ENCODE results near the gene EVA1A. TPM values are rescaled to one million over a fixed set of nuclear protein-coding genes. Genes with fewer than 3 reads are reported as not detected.

The EVA1A gene
- total and polyA plus RNA-seq, 9 donors = 4.7 to 12.7 (median 7.5) TPM

- no peak for DNase-seq
- 100% methylated on average over 1 of the region's 2 CpGs for WGBS (ENCODE audit: insufficient coverage)
- Histone ChIP-seq H3K27me3 (ENCODE audit: control insufficient read depth, insufficient read depth, low read length) (no peaks in the 10 kb centered on the region), H3K9me3 (replicated peaks; ENCODE audit: control insufficient read depth, low read depth, low read length) (no peaks in the 10 kb centered on the region), H3K27ac (ENCODE audit: low read length) (no peak overlapping the region), H3K4me3 (ENCODE audit: low read length) (no peak overlapping the region), H3K4me1 (ENCODE audit: control insufficient read depth, insufficient read depth, low read length) (no peaks in the 10 kb centered on the region), H3K36me3 (ENCODE audit: control insufficient read depth, insufficient read depth, low read length) (no peaks in the 10 kb centered on the region)
Measured at GRCh38 chr2:75454241-75454620, 106.5 kb downstream of the EVA1A start.

GRCh38 chr2:75453384-75454240, 107.1 kb downstream of the EVA1A start:
- Histone ChIP-seq H3K27ac (ENCODE audit: low read length) (no peak overlapping the region), H3K9me3 (replicated peaks; ENCODE audit: control insufficient read depth, low read depth, low read length) (no peaks in the 10 kb centered on the region), H3K27me3 (ENCODE audit: control insufficient read depth, insufficient read depth, low read length) (no peaks in the 10 kb centered on the region), H3K4me3 (ENCODE audit: low read length) (no peak overlapping the region), H3K4me1 (ENCODE audit: control insufficient read depth, insufficient read depth, low read length) (no peaks in the 10 kb centered on the region), H3K36me3 (ENCODE audit: control insufficient read depth, insufficient read depth, low read length) (no peaks in the 10 kb centered on the region)
- no peak for DNase-seq
- WGBS (ENCODE audit: insufficient coverage) = 70% methylated on average over 5 of the region's 5 CpGs

DNA sequence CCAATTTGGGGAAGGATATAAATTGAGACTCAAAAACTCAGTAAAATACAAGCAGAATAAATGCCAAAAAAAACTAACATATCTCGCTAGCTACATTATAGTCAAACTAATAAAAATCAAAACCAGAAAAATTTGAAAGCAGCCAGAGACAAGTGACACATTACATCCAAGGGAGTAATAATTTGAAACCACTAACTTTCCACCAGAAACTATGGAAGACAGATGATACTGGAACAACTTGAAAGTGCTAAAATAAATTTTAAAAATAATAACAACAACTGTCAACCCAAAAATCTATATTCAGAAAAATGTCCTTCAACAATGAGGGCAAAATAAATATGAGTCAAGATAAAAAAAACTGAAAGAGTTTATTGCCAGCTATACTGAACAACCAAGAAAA, 110.7 kb downstream of the EVA1A start:
- no peaks in the 10 kb centered on the region for H3K9me3 ChIP-seq (replicated peaks; ENCODE audit: control insufficient read depth, low read depth, low read length)
- no peak overlapping the region for H3K27ac ChIP-seq (ENCODE audit: low read length)
- no peaks in the 10 kb centered on the region for H3K4me1 ChIP-seq (ENCODE audit: control insufficient read depth, insufficient read depth, low read length)
- DNase-seq = no peak
- WGBS (ENCODE audit: insufficient coverage) = no CpG with 5 or more reads among the region's 1 CpG
- no peaks in the 10 kb centered on the region for H3K36me3 ChIP-seq (ENCODE audit: control insufficient read depth, insufficient read depth, low read length)
- no peak overlapping the region for H3K4me3 ChIP-seq (ENCODE audit: low read length)
- H3K27me3 ChIP-seq (ENCODE audit: control insufficient read depth, insufficient read depth, low read length) = no peaks in the 10 kb centered on the region

DNA sequence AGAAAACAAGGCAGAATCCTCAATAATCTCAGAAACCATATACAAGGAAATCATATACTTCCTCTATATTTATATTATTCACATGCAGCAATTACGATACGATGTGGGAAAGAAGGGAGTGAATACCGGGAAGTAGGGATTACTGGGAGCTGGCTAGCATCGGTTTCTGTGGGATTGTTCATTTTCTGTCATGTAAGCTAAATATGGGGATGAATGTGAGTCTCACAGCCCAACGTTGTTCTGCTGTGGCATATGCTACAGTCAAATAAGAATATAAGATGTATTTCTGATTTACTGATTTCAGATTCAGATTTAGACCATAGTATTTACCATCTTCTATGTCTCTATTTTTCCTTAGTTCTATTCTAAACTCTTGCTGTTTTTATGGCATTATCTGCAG, 113.6 kb downstream of the EVA1A start:
- Histone ChIP-seq H3K27me3 (ENCODE audit: control insufficient read depth, insufficient read depth, low read length) (no peaks in the 10 kb centered on the region), H3K9me3 (replicated peaks; ENCODE audit: control insufficient read depth, low read depth, low read length) (no peaks in the 10 kb centered on the region), H3K27ac (ENCODE audit: low read length) (no peak overlapping the region), H3K4me3 (ENCODE audit: low read length) (no peak overlapping the region), H3K36me3 (ENCODE audit: control insufficient read depth, insufficient read depth, low read length) (no peaks in the 10 kb centered on the region), H3K4me1 (ENCODE audit: control insufficient read depth, insufficient read depth, low read length) (no peaks in the 10 kb centered on the region)
- no peak for DNase-seq
- WGBS (ENCODE audit: insufficient coverage) = 98% methylated on average over 4 of the region's 5 CpGs

Other genes with a start within 250 kb of the EVA1A start
- 39.5 TPM for gene MRPL19, start 85.8 kb upstream of the EVA1A start, total RNA-seq
- 10 to 100 TPM; 27.3 to 39.0 (median 34.6) TPM for gene MRPL19, start 85.8 kb upstream of the EVA1A start, polyA plus RNA-seq (ENCODE audit: insufficient read depth in 1 of 8, insufficient read length in 8 of 8, low replicate concordance in 1 of 8)
- gene GCFC2, start 150.0 kb upstream of the EVA1A start, total RNA-seq = 26.6 TPM
- gene GCFC2, start 150.0 kb upstream of the EVA1A start, polyA plus RNA-seq (ENCODE audit: insufficient read depth in 1 of 8, insufficient read length in 8 of 8, low replicate concordance in 1 of 8) = 10 to 100 TPM; 15.7 to 31.1 (median 19.7) TPM

All from muscle of leg (tissue), 11 donors.